Upper lobe of right lung (tissue), 1 donor: ENCODE measurements around the gene ITSN2. TPM values are rescaled to one million over a fixed set of nuclear protein-coding genes. Genes with fewer than 3 reads are reported as not detected.

Experiments used
- ATAC-seq: fragments of 200-7000 bp; cut with Tn5 transposase; one replicate; pipeline ENCODE4 v1.9.1; 2020; ENCODE audit warnings: mild to moderate bottlenecking, moderate library complexity
- DNase-seq: peaks from one replicate; pipeline ENCODE4 v3.0.0-alpha.2; 2020
- H3K27ac ChIP-seq: fragments of 200-600 bp; one replicate; pipeline ENCODE4 v1.8.0; 2022
- H3K27me3 ChIP-seq: fragments of 200-600 bp; one replicate; pipeline ENCODE4 v1.8.0; 2022; ENCODE audit warnings: mild to moderate bottlenecking
- H3K36me3 ChIP-seq: fragments of 200-600 bp; one replicate; pipeline ENCODE4 v1.8.0; 2022
- H3K4me1 ChIP-seq: fragments of 200-600 bp; one replicate; pipeline ENCODE4 v1.8.0; 2022
- H3K4me3 ChIP-seq: fragments of 200-600 bp; one replicate; pipeline ENCODE4 v1.8.0; 2022; ENCODE audit warnings: mild to moderate bottlenecking
- H3K9me3 ChIP-seq: fragments of 200-600 bp; one replicate; pipeline ENCODE4 v1.8.0; 2022
- CTCF ChIP-seq: fragments of 200-600 bp; IDR thresholded peaks from one replicate; pipeline ENCODE4 v1.8.0; 2022; ENCODE audit warnings: antibody characterized with exemption
- intact Hi-C: fragments of 100-400 bp; cut with DNase I; formaldehyde crosslinking; loops from one replicate; pipeline ENCODE4 v1.11.0; 2022
- total RNA-seq: library from RNA; stranded (reverse); fragmentation: NEBNext Ultra II Directional; extraction: Animal tissue kit (Norgen Biotek cat#: 25700); gene quantifications from one replicate; pipeline ENCODE4 v1.2.1, GENCODE V29; 2021
- donor health status: DM: no; HTN: yes; CAD: no; lungs with severe emphysema.

Gene ITSN2
- total RNA-seq, 1 donor from 2014 or later = 104 TPM

- H3K4me3 ChIP-seq = no peak overlapping the region
- TF ChIP-seq CTCF = no peak
- H3K4me1 ChIP-seq = no peaks in the 10 kb centered on the region
- intact Hi-C loops = no loop called here
- H3K27me3 ChIP-seq = no peaks in the 10 kb centered on the region
- DNase-seq = no peak
- no peak overlapping the region for H3K27ac ChIP-seq
- no peaks in the 10 kb centered on the region for H3K9me3 ChIP-seq
- no peak for ATAC-seq
- peaks cover 89% of the 10 kb centered on the region for H3K36me3 ChIP-seq
Measured at GRCh38 chr2:24209389-24210105, 150.8 kb downstream of the ITSN2 start.

DNA sequence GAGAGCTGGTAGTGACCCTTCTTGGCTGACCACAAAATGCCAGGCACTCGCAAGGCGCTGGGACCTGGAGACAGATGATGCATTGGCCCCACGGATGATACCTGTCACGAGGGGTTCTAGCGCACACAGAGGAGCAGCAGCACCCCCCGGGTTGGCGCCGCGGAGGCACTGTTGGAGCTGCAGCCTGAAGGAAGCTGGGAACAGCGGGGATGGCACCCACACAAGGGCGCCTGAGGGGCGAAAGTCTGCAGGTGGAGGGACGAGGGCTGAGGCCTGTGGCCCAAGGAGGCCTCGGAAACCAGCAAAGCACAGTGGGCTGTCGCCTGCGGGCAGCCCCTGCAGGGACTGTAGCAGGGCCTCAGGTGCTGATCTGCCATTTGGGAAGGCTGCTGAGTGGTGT lies 151.8 kb downstream of the ITSN2 start:
- intact Hi-C loops = no loop called here
- ATAC-seq (no peak), DNase-seq (no peak)
- no peak overlapping the region for H3K4me3 ChIP-seq
- H3K36me3 ChIP-seq = peaks cover 89% of the 10 kb centered on the region
- no peak overlapping the region for H3K27ac ChIP-seq
- H3K9me3 ChIP-seq = no peaks in the 10 kb centered on the region
- H3K4me1 ChIP-seq = no peaks in the 10 kb centered on the region
- TF ChIP-seq CTCF = no peak
- H3K27me3 ChIP-seq = no peaks in the 10 kb centered on the region

GRCh38 chr2:24207359-24207758 lies 153.0 kb downstream of the ITSN2 start:
- no peaks in the 10 kb centered on the region for H3K9me3 ChIP-seq
- intact Hi-C loops = no loop called here
- H3K27ac ChIP-seq = no peak overlapping the region
- H3K4me1 ChIP-seq = no peaks in the 10 kb centered on the region
- DNase-seq = no peak
- H3K36me3 ChIP-seq = peaks cover 90% of the 10 kb centered on the region
- ATAC-seq = no peak
- no peak for TF ChIP-seq CTCF
- H3K27me3 ChIP-seq = no peaks in the 10 kb centered on the region
- H3K4me3 ChIP-seq = no peak overlapping the region

GRCh38 chr2:24206714-24207113 lies 153.6 kb downstream of the ITSN2 start:
- no peaks in the 10 kb centered on the region for H3K4me1 ChIP-seq
- intact Hi-C loops = no loop called here
- no peak for TF ChIP-seq CTCF
- no peaks in the 10 kb centered on the region for H3K9me3 ChIP-seq
- H3K27ac ChIP-seq = no peak overlapping the region
- ATAC-seq (no peak), DNase-seq (no peak)
- peaks cover 85% of the 10 kb centered on the region for H3K36me3 ChIP-seq
- no peaks in the 10 kb centered on the region for H3K27me3 ChIP-seq
- no peak overlapping the region for H3K4me3 ChIP-seq

GRCh38 chr2:24206242-24206641 lies 154.1 kb downstream of the ITSN2 start:
- H3K4me3 ChIP-seq = no peak overlapping the region
- ATAC-seq = no peak
- no peak for TF ChIP-seq CTCF
- H3K9me3 ChIP-seq = no peaks in the 10 kb centered on the region
- H3K27me3 ChIP-seq = no peaks in the 10 kb centered on the region
- H3K4me1 ChIP-seq = no peaks in the 10 kb centered on the region
- H3K27ac ChIP-seq = no peak overlapping the region
- H3K36me3 ChIP-seq = peaks cover 80% of the 10 kb centered on the region
- intact Hi-C loops = no loop called here
- no peak for DNase-seq

DNA sequence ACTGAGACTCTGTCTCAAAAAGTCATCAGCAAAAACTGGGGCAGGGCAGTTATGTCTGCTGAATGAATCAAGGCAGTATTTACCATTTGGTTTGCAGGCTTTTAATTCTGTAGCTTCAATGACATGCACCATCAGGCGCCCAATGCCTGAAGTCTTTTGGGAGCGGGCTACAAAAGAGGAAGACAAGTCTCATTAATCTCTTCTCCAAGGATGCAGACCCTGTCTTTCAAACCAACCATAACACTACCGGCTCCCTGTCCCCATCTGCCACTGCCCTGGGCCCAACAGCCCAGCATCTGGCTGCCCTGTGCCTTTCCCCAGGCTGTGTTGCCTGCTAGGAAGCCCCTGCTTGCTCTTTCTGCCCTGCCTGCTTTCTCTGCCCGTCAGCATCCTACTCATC lies 155.2 kb downstream of the ITSN2 start:
- no peak for TF ChIP-seq CTCF
- H3K27me3 ChIP-seq = no peaks in the 10 kb centered on the region
- no peak for DNase-seq
- no peak overlapping the region for H3K27ac ChIP-seq
- H3K4me3 ChIP-seq = no peak overlapping the region
- no peaks in the 10 kb centered on the region for H3K9me3 ChIP-seq
- intact Hi-C loops = no loop called here
- H3K4me1 ChIP-seq = no peaks in the 10 kb centered on the region
- no peak for ATAC-seq
- peaks cover 69% of the 10 kb centered on the region for H3K36me3 ChIP-seq
